Measurements from ENCODE around the gene PDIA4.
"Not testable (repeated sequence)": the region's sequence is repeated elsewhere in the genome, so short reads cannot be mapped to it uniquely, and the experiment has no call there.

PDIA4 gene

GRCh38 chr7:149030439-149030838 is 2.1 kb upstream of the PDIA4 start:
- DNase-seq = not testable (repeated sequence)

- DNase-seq = no peak
Observed at GRCh38 chr7:149027611-149028345, 527 bp downstream of the PDIA4 start.

- DNase-seq = no peak
Observed at GRCh38 chr7:149027055-149027454, 1.2 kb downstream of the PDIA4 start.

- DNase-seq = no peak
Observed at GRCh38 chr7:149023662-149024061, 4.6 kb downstream of the PDIA4 start.

- DNase-seq = no peak
Observed at GRCh38 chr7:149022756-149023360, 5.4 kb downstream of the PDIA4 start.

GRCh38 chr7:149021725-149022062 is 6.6 kb downstream of the PDIA4 start:
- DNase-seq = no peak

- no peak for DNase-seq
Observed at GRCh38 chr7:149020483-149020882, 7.8 kb downstream of the PDIA4 start.

- no peak for DNase-seq
Observed at GRCh38 chr7:149016876-149017275, 11.4 kb downstream of the PDIA4 start.

- DNase-seq = no peak
Observed at GRCh38 chr7:149014309-149014708, 14.0 kb downstream of the PDIA4 start.

GRCh38 chr7:149013876-149014275 is 14.4 kb downstream of the PDIA4 start:
- DNase-seq = no peak

- DNase-seq = not testable (repeated sequence)
Observed at GRCh38 chr7:149012730-149013129, 15.6 kb downstream of the PDIA4 start.

- DNase-seq = no peak
Observed at GRCh38 chr7:149011491-149011890, 16.8 kb downstream of the PDIA4 start.

GRCh38 chr7:149010451-149010850 is 17.9 kb downstream of the PDIA4 start:
- no peak for DNase-seq

- no peak for DNase-seq
Observed at GRCh38 chr7:149009527-149009926, 18.8 kb downstream of the PDIA4 start.

- no peak for DNase-seq
Observed at GRCh38 chr7:149007611-149008010, 20.7 kb downstream of the PDIA4 start.

- DNase-seq = no peak
Observed at GRCh38 chr7:149007146-149007545, 21.2 kb downstream of the PDIA4 start.

- no peak for DNase-seq
Observed at GRCh38 chr7:149006345-149006725, 22.0 kb downstream of the PDIA4 start.

GRCh38 chr7:149005427-149006344 is 22.6 kb downstream of the PDIA4 start:
- DNase-seq = peak; percentile 83

- no peak for DNase-seq
Observed at GRCh38 chr7:149004405-149005370, 23.6 kb downstream of the PDIA4 start.

- no peak for DNase-seq
Observed at GRCh38 chr7:149003560-149004305, 24.6 kb downstream of the PDIA4 start.

- DNase-seq = no peak
Observed at GRCh38 chr7:149003018-149003417, 25.3 kb downstream of the PDIA4 start.

- no peak for DNase-seq
Observed at GRCh38 chr7:149002604-149003003, 25.7 kb downstream of the PDIA4 start.
